Measurements from ENCODE around the gene ADGRV1.

GRCh38 chr5:90685425-90686022 is 126.9 kb downstream of the ADGRV1 start:
- TF ChIP-seq CTCF (IDR thresholded peaks at IDR 0.05; ENCODE audit: low read depth, low read length, poor library complexity, severe bottlenecking) (no peak), EZH2phosphoT487 (IDR thresholded peaks at IDR 0.05; ENCODE audit: borderline replicate concordance, low read length) (no peak)

Data from DOHH2 (cell line).